ENCODE results near the gene ANKS1A. TPM values are rescaled to one million over a fixed set of nuclear protein-coding genes. Genes with fewer than 3 reads are reported as not detected.

Gene ANKS1A
- total RNA-seq, 1 experiment from 2014 or later = 14.0 TPM

- Mint-ChIP-seq H3K4me1 (ENCODE audit: insufficient read depth, unreplicated experiment) (no peaks in the 10 kb centered on the region), H3K9me3 (ENCODE audit: unreplicated experiment) (no peaks in the 10 kb centered on the region), H3K27ac (ENCODE audit: low read depth, unreplicated experiment) (no peak overlapping the region), H3K27me3 (ENCODE audit: insufficient read depth, unreplicated experiment) (no peaks in the 10 kb centered on the region), H3K36me3 (ENCODE audit: insufficient read depth, unreplicated experiment) (peaks cover 11% of the 10 kb centered on the region), H3K4me3 (ENCODE audit: unreplicated experiment) (no peak overlapping the region)
- no peak for DNase-seq (ENCODE audit: unreplicated experiment)
- intact Hi-C loops (cut with micrococcal nuclease) = no loop called here
- no TSS peak for BruUV-seq (replicated peaks)
- ChIA-PET CTCF (no interaction called here), POLR2A (no interaction called here)
- no peak for TF ChIP-seq CTCF (IDR thresholded peaks at IDR 0.05; ENCODE audit: unreplicated experiment)
These were observed 188.1 kb downstream of the ANKS1A start for GRCh38 chr6:35076997-35077712.

- no peaks in the 10 kb centered on the region for H3K9me3 Mint-ChIP-seq (ENCODE audit: unreplicated experiment)
- no peak for TF ChIP-seq CTCF (IDR thresholded peaks at IDR 0.05; ENCODE audit: unreplicated experiment)
- ChIA-PET POLR2A (no interaction called here), CTCF (interaction anchor here (0.5 kb wide), 1 partner anchor 25 kb away, joined by 3 read pairs; no protein-coding TSS in a partner anchor)
- no peak overlapping the region for H3K27ac Mint-ChIP-seq (ENCODE audit: low read depth, unreplicated experiment)
- BruUV-seq (replicated peaks) = no TSS peak
- no peaks in the 10 kb centered on the region for H3K4me1 Mint-ChIP-seq (ENCODE audit: insufficient read depth, unreplicated experiment)
- intact Hi-C loops (cut with micrococcal nuclease) = no loop called here
- no peak for DNase-seq (ENCODE audit: unreplicated experiment)
- H3K36me3 Mint-ChIP-seq (ENCODE audit: insufficient read depth, unreplicated experiment) = peaks cover 7% of the 10 kb centered on the region
- H3K27me3 Mint-ChIP-seq (ENCODE audit: insufficient read depth, unreplicated experiment) = no peaks in the 10 kb centered on the region
- no peak overlapping the region for H3K4me3 Mint-ChIP-seq (ENCODE audit: unreplicated experiment)
These were observed 188.7 kb downstream of the ANKS1A start for GRCh38 chr6:35077713-35078105.

- H3K4me3 Mint-ChIP-seq (ENCODE audit: unreplicated experiment) = no peak overlapping the region
- intact Hi-C loops (cut with micrococcal nuclease) = no loop called here
- no peak for TF ChIP-seq CTCF (IDR thresholded peaks at IDR 0.05; ENCODE audit: unreplicated experiment)
- H3K9me3 Mint-ChIP-seq (ENCODE audit: unreplicated experiment) = no peaks in the 10 kb centered on the region
- CTCF ChIA-PET = interaction anchor here (0.5 to 0.9 kb wide), 2 partner anchors 26 to 68 kb away, joined by 3 to 4 read pairs; no protein-coding TSS in a partner anchor
- no peak for DNase-seq (ENCODE audit: unreplicated experiment)
- no peak overlapping the region for H3K27ac Mint-ChIP-seq (ENCODE audit: low read depth, unreplicated experiment)
- no peaks in the 10 kb centered on the region for H3K27me3 Mint-ChIP-seq (ENCODE audit: insufficient read depth, unreplicated experiment)
- H3K4me1 Mint-ChIP-seq (ENCODE audit: insufficient read depth, unreplicated experiment) = no peaks in the 10 kb centered on the region
- POLR2A ChIA-PET = no interaction called here
- BruUV-seq (replicated peaks) = no TSS peak
- peaks cover 7% of the 10 kb centered on the region for H3K36me3 Mint-ChIP-seq (ENCODE audit: insufficient read depth, unreplicated experiment)
These were observed 189.3 kb downstream of the ANKS1A start for GRCh38 chr6:35078226-35078850.

GRCh38 chr6:35078896-35079295 is 189.8 kb downstream of the ANKS1A start:
- Mint-ChIP-seq H3K4me1 (ENCODE audit: insufficient read depth, unreplicated experiment) (no peaks in the 10 kb centered on the region), H3K9me3 (ENCODE audit: unreplicated experiment) (no peaks in the 10 kb centered on the region), H3K27me3 (ENCODE audit: insufficient read depth, unreplicated experiment) (no peaks in the 10 kb centered on the region), H3K4me3 (ENCODE audit: unreplicated experiment) (no peak overlapping the region), H3K36me3 (ENCODE audit: insufficient read depth, unreplicated experiment) (peaks cover 7% of the 10 kb centered on the region), H3K27ac (ENCODE audit: low read depth, unreplicated experiment) (no peak overlapping the region)
- DNase-seq (ENCODE audit: unreplicated experiment) = no peak
- TF ChIP-seq CTCF (IDR thresholded peaks at IDR 0.05; ENCODE audit: unreplicated experiment) = no peak
- no TSS peak for BruUV-seq (replicated peaks)
- CTCF ChIA-PET = interaction anchor here (0.5 to 0.9 kb wide), 2 partner anchors 68 to 914 kb away, joined by 3 to 4 read pairs; no protein-coding TSS in a partner anchor
- POLR2A ChIA-PET = interaction anchor here (1.4 kb wide), 1 partner anchor 9 kb away, joined by 4 read pairs; no protein-coding TSS in a partner anchor
- intact Hi-C loops (cut with micrococcal nuclease) = no loop called here

All from MCF 10A (cell line).